HTR-8/SVneo (cell line): ENCODE data around the gene PPL.
"Not testable (repeated sequence)": the region's sequence is repeated elsewhere in the genome, so short reads cannot be mapped to it uniquely, and the experiment has no call there.

Source experiments
- DNase-seq: peaks from one replicate; pipeline ENCODE4 v3.0.0; 2011; ENCODE audit warnings: low spot score, mixed read lengths; ENCODE audit not compliant: insufficient read length
- FAIRE-seq: peaks from 2 replicates; lab custom pipeline; 2011; peaks lifted over from hg19 to GRCh38; lab: Jason Lieb, UNC

PPL gene

DNA sequence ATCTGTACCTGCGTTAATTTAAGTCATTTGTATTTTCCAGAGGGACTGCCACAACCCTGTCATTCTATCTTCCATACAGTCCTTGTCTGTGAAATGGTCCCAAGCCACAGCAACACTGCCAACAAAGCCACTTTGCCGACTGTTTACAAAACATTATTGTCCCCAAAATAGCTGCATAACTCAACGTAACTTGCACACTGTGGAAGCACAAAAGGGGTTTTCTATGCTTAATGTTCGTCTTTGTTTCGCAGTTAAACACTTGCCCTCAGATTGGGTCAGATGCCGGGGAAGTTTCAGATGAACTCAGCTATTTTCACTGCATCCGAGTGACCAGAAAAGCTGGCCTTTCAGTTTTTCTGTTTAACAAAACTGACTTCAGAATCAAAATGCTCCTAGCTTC is 25.8 kb upstream of the PPL start:
- FAIRE-seq, result no peak
- DNase-seq, result no peak

DNA sequence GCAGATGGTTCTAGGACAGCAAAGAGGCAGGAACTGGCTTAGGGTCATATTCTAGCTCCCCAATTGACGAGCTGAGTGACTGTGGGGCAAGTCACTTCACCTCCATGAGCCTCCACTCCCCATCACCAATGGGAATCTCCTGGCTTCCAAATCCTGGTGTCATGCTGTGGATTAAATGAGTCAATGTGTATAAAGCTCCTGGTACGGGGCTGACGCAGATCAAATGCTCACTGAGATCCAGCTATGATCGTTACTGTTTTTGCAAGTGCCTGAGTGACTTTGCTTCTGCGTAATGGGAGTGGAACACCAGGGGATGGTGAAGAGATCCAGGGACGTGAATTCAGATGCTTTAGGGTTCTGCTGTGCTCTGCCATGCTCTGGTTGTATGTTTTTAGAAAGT is 23.6 kb upstream of the PPL start:
- DNase-seq (no peak), FAIRE-seq (no peak)

DNA sequence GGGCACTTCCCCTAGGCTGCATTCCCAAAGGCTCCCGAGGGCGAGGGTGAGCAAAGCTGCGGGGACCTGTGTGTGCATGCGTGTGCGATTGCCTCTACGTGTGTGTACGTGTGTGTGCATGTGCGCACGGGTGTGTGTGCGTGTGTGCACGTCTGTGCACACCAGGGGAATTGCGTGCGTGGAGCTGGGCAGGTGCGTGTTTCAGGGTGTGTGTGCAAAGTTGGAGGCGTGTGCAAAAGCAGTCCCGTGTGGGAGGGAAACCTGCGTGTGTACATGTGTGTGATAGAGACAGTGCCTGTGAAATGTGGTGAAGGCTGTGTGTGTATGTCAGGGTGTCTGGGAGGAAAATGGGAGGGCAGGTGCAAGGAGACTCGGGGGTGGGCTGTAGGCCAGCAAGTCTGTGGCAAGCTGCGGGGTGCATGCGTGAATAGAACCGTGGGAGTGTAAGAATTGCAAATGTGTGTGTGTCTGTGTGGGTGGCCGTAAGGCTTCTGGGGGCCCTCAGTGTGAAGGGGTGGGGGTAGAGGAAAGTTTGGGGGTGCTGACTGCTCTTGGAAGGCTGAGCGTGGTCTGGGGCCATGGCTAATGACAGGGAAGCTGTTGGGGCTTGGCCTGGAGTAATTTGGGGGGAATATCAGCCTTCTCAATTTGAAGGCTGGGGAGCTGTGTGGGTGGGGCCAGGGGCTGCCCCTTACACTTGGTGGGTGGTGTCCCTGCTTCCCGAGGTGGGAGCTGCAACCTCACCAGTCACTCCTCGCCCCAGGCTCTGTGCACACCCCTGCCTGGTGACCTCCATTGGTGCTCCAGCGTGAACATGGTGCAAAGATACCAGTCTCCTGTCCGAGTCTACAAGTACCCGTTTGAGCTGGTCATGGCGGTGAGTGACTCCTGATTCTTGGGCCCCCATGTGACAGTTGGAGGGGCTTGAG is 21.8 kb upstream of the PPL start:
- no peak for DNase-seq
- peak; percentile 68 for FAIRE-seq

DNA sequence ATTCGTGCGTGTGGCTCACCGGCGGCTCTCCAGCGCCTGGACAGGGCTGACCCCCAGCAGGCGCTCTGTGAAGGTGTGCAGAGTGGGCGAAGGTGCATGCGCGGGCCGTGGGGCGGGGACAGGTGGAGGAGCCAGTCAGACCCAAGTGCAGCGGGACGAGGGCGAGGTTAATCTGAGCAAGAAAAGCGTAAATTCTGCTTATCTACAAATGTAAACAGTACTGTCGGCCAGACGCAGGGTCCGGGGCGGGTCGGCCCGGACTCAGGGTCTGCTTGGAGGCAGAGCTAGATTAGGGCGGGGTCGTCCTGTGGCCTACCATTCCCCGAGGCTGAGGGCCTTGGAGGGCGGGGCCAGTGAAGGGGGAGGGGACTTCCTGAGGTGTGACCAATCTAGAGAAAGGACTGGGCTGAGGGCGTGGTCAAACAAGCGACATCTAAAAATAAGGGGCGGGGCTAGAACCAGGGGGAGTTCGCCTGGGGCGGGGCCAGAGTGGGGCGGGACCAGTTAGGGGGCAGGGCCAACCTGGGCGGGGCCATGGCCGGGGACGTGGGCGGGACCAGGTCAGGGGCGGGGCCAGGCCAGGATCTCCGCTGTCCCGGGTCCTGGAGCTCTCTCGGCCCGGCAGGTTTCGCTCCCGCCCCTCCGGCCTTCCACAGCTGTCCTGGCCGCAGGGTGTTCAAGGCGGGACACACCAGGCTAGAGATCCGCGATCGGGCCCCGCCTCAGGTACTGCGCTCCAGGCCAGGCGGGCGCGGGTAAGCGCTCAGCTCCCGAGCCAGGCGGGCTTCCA is 21.0 kb upstream of the PPL start, which contains the start of gene SEC14L5:
SEC14L5 (plus strand) TSS at position 611 of the 790 bp plus-strand sequence. CDS start 994 bp downstream, outside the sequence.
- peak; percentile 90 for FAIRE-seq
- DNase-seq, result peak; percentile 97

DNA sequence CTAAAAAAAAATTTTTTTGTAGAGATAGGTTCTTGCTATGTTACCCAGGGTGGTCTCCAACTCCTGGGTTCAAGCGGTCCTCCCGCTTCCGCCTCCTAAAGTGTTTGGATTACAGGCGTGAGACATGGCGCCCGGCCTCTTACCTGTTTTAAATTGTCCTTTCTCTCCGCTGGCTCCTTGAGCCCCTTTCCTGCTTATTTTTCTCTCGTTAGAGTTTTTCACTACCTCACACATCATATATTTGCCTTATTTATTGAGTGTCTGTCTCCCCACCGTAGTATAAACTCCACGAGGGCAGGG is 20.4 kb upstream of the PPL start:
- FAIRE-seq, result no peak

DNA sequence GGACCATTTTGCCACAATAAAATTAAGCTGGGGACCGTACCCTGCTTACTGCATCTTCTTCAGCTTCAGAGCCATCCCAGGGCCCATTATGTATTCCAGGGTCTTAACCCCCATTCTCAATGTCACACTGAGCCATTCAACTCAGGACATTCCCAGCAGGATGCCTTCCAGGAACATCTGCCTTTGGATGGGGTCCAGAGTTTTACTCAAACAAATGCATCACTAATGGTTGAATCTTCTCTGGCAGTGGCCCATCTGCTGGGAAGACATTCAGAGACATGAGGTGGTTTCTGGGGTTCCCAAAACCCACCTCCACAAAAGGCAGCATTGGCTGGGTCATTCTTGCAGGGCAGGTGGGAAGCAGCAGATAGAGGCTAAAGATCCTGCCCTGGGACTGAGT is 17.8 kb upstream of the PPL start:
- no peak for FAIRE-seq

More for the DNA sequence above, 20.4 kb upstream of the PPL start:
- DNase-seq, result no peak

DNA sequence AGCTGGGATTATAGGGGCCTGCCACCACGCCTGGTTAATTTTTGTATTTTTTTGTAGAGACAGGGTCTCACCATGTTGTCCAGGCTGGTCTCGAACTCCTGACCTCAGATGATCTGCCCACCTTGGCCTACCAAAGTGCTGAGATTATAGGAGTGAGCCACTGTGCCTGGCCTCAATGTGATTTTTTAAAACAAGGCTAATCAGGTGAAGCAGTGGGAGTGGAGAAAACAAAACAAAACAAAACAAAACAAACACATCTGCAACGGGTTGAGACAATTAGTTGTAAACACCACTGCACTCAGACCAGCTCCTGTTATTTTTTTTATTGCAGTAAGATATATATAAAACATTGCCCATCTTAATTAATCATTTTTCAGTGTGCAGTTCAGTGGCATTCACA is 14.6 kb upstream of the PPL start:
- not testable (repeated sequence) for FAIRE-seq, DNase-seq

More for the DNA sequence above, 17.8 kb upstream of the PPL start:
- no peak for DNase-seq

DNA sequence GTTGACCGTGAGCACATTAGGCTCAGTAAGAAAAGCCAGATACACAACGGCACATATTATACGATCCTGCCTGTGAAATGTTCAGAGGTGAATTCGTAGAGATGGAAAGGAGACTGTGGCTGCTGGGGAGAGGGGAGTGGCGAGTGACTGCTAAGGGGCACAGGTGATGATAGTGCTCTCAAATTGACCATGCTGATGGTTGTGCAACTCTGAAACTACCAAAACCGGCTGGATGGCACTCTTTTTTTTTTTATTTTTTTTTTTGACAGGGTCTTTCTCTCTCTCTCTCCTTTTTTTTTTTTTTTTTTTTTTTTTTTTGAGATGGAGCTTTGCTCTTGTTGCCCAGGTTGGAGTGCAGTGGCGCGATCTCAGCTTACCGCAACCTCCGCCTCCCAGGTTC is 13.0 kb upstream of the PPL start:
- FAIRE-seq (no peak), DNase-seq (no peak)

DNA sequence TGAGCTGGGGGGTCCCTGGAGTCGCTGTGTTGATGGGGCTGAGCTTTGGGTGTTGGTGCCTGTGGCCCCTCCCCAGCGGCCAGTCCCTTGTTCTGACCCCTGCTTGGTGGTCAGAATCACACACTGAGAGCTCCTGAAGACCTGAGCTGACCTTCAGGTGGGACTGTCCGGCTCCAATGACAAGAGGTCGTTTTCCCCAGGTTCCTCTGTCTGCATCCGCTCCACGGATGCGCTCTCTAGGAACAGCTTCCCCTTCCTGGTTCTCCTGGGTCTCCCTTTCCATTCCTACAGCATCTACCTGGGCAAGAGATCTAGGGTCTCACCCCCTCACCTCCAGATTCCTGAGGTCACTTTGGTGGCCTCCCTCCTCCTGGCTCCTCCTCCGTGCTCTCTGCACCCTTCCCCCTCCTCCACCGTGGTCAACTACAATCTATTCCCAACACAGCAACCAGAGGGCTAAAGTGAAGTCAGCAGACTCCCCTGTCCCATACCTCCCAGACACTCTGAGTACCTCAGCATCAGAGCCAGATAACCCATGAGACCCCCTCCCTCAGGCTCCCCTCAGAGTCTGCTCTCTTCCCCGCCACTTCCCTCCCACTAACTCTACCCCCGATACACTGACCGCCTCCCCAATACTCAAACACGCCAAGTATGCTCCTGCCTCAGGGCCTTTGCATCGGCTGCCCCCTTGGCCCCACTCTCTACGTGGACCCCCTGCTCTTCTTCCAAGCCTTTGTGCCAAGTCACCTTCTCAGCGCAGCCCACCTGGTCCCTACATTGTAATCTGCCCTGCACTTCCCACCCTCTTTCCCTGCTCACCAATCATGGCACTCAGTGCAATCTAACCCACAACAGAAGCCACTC is 12.2 kb upstream of the PPL start:
- FAIRE-seq, result no peak
- DNase-seq, result no peak

DNA sequence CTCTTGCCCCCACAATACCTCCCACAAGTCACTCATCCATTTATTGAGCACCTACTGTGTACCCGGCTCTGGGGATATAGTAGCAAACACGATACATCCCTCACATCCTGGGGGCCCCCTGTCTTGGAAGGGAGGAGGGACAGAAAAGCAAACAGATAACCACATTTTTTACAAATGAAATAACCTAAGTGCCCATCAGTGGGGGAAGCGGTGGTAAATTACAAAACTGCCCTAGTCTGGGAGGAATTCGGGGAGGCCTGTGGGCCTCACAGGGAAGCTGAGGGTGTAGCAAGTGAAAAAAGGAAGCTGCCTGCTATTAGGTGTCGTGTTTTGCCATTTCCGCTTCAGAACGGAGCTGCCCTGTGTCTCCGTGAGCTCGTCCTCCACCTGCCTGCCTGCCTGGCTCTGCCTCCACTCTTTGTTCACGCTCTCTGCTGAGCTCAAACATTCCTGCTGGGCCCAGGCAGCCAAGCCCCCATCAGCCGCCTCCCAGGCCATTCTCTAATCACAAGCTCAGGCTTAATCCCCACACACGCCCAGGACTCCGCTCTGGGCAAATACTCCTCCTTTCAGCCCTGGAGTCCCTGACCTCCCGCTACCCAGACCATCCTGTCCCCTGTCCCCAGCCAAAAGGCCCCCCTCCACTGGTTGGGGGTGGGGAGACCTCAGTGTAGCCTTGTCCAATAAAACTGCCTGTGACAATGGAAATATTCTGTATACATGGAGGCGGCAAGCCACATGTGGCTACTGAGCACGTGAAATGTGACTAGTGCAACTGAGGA is 11.0 kb upstream of the PPL start:
- FAIRE-seq (no peak), DNase-seq (no peak)

DNA sequence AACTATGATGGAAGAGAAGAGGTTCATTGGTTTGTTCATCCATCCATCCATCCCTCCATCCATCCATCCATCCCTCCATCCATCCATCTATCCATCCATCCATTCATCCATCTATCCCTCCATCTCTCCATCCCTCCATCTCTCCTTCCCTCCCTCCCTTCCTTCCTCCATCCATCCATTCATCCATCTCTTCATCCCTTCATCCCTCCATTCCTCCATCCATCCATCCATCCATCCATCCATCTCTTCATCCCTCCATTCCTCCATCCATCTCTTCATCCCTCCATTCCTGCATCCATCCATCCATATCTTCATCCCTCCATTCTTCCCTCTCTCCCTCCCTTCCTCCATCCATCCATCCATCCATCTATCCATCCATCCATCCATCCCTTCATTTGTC is 10.0 kb upstream of the PPL start:
- DNase-seq (no peak), FAIRE-seq (peak; percentile 4)

DNA sequence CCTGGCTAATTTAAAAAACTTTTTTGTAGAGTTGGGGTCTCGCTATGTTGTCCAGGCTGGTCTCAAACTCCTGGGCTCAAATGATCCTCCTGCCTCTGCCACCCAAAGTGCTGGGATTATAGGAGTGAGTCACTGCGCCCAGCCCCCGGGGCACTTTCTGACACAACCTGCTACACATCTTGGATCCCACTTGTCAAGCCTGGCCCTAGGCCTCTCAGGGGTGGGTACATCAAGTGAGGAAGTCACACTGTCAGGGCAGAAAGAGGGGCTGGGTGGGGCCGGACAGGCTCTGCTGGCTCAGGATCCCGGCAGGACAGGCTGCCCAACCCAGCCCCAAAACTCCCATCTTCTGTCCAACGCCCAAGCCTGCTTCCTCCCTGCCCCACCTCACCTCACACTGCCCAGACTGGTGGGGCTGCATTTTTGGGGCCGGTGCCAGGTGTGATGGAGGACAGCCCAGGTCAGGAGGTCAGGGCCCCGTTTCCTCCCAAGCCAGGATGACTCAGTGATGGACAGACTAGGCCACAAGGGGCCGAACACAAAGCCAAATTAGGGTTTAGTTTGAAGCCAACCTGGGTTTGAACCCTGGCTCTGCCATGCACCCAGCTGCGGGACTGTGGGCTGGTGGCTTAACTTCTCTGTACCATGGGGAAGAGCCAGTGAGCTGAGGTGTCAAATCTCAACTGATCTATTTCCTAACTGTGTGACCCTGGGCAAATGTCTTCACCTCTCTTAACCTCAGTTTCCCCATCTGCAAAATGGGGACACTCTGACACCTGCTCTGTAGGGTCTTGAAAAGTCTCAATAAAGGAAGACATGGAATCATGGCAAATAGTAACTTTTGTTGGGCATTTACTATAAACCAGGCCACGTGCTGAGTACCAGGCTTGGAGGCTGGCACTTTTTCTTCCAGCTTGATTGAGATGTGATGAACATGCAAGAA is 8.9 kb upstream of the PPL start:
- DNase-seq (peak; percentile 79), FAIRE-seq (no peak)

DNA sequence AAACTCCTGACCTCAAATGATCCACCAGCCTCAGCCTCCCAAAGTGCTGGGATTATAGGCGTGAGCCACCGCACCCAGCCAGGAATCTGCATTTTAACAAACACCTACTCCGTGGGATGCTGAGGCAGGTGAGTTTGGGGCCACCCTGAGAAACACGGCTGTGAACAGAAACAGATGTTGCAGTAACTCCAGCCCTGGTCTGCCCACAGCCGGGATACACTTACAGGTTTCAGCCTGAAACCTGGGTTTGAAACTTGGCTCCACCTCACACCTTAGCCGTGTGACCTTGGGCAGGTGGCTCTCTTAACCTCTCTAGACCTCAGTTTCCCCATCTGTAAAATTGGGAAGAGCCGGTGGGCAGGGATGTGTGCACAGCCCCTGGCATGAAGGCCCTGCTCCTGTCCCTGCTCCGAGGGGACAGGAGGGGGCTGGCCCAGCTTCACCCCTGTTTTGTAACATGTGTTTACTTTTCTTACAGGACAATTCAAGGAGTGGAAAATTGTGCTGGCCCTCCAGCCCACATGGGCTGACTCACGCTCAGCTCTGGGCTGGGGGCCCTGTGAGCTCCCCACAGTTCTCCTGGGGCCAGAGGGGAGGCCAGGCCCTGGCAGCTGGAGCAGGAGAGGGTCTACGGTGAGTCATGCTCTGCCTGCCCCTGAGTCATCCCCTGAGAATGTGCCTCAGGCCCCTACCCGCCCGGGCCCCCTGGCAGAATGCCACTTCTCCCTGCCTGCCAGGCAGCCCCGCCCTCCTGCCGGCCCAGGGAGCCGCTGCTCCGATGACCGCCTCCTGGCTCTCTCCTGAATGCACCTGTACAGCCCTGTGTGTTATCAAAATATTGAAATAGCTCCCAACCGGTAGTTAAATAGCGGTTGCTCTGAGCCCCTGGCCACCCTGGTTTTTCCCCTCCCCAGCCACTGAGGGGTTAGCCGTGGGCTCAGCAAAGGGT is 7.7 kb upstream of the PPL start:
- peak; percentile 98 for DNase-seq
- peak; percentile 96 for FAIRE-seq

DNA sequence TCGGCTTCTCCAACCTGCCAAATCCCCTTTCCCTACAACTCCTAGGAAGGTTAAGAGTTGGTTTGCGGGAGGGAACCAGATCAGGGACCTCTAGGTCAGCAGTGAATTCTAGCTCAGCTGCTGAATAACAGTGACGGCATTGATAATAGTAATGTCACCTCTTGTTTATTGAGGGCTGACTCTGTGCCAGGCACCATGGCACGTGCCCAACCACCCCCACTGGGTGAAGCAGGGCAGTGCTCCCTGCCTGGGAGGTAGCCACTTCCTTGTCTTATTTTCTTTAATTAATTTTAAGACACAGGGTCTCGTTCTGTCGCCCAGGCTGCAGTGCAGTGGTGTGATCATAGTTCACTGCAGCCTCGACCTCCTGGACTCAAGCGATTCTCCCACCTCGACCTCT is 5.5 kb upstream of the PPL start:
- no peak for FAIRE-seq
- DNase-seq, result no peak

DNA sequence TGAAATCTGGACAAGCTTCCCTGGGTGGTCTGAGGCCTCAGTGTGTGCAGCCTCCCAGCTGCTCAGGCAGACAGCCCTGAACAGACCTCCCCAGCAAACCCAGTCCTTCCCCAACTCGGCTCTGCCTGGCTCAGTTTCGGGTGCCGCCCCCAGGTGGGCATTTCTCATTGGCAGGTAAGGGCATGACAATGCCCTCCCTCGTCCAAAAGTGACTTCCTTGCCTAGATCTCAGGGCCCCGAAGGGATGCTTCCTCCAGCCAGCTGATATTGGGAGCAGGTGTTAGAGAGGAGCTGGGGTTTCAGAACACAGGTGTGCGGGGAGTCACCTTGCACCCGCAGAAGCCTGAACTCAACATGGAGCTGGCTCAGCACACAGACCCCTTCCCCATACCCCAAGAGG is 3.8 kb upstream of the PPL start:
- DNase-seq (no peak), FAIRE-seq (no peak)

DNA sequence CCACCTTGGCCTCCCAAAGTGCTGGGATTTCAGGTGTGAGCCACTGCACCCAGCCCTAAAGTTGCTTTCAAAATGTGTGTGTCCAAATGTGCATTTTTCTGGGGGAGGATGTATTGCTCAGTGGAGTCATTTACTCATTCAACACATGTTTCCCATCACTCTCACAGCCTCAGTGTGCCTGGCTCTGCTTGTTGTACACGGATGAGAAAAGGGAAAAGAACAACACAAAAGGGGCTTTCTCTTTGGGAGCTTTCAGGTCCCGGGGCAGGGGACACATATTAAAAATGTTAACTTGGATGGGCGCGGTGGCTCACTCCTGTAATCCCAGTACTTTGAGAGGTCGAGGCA is 1.7 kb upstream of the PPL start:
- DNase-seq (no peak), FAIRE-seq (no peak)

DNA sequence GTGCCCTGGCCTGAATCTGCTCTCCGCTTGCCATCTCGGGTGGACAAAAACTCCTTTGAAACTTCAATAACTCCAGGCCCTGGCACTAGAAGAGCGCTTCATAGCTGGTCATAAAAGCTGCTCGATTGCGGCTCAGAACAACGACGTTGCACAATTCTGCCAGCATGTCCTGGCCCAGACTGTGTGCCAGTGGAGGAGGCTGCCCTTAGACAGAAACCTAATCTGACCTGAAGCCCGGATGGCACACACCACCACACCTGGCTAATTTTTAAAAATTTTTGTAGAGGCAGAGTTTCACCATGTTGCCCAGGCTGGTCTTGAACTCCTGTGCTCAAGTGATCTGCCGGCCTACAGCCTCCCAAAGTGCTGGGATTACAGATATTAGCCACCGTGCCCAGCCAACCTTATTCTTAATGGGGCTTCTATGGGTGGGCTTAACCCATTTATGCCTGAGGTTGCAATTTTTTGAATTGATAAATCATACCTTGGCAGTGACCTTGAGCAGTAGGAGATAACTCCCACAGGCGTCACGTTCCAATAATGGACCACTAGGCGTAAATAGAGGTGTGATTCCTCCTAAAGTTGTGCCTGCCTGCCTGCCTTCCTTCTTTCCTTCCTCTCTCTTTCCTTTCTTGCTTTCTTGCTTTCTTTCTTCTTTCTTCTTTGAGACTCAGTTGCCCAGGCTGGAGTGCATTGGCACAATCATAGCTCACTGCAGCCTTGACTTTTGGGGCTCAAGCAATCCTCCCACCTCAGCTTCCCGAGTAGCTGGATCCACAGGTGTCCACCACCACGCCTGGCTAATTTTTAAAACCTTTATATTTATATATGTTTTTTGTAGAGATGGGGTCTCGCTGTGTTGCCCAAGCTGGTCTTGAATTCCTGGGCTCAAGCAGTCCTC is 1.1 kb upstream of the PPL start:
- FAIRE-seq (no peak), DNase-seq (no peak)
